Erythroblast (primary cell): ENCODE results near the gene ERBIN.
"Not testable (repeated sequence)": the region's sequence is repeated elsewhere in the genome, so short reads cannot be mapped to it uniquely, and the experiment has no call there.

ENCODE experiments used
- DNase-seq, 2 experiments: peaks; one replicate each; lab custom pipeline; 2025; lab: John Stamatoyannopoulos, UW
- GATA1 ChIP-seq: IDR thresholded peaks from 2 replicates; pipeline ENCODE4 v1.6.1; 2011; ENCODE audit warnings: low read depth, mild to moderate bottlenecking, control low read depth, low read length, moderate library complexity
- POLR2A ChIP-seq: IDR thresholded peaks from 2 replicates; pipeline ENCODE4 v1.6.1; 2011; ENCODE audit warnings: mild to moderate bottlenecking, low read length

Gene ERBIN, protein sequence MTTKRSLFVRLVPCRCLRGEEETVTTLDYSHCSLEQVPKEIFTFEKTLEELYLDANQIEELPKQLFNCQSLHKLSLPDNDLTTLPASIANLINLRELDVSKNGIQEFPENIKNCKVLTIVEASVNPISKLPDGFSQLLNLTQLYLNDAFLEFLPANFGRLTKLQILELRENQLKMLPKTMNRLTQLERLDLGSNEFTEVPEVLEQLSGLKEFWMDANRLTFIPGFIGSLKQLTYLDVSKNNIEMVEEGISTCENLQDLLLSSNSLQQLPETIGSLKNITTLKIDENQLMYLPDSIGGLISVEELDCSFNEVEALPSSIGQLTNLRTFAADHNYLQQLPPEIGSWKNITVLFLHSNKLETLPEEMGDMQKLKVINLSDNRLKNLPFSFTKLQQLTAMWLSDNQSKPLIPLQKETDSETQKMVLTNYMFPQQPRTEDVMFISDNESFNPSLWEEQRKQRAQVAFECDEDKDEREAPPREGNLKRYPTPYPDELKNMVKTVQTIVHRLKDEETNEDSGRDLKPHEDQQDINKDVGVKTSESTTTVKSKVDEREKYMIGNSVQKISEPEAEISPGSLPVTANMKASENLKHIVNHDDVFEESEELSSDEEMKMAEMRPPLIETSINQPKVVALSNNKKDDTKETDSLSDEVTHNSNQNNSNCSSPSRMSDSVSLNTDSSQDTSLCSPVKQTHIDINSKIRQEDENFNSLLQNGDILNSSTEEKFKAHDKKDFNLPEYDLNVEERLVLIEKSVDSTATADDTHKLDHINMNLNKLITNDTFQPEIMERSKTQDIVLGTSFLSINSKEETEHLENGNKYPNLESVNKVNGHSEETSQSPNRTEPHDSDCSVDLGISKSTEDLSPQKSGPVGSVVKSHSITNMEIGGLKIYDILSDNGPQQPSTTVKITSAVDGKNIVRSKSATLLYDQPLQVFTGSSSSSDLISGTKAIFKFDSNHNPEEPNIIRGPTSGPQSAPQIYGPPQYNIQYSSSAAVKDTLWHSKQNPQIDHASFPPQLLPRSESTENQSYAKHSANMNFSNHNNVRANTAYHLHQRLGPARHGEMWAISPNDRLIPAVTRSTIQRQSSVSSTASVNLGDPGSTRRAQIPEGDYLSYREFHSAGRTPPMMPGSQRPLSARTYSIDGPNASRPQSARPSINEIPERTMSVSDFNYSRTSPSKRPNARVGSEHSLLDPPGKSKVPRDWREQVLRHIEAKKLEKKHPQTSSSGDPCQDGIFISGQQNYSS (N-terminal part only)

DNA sequence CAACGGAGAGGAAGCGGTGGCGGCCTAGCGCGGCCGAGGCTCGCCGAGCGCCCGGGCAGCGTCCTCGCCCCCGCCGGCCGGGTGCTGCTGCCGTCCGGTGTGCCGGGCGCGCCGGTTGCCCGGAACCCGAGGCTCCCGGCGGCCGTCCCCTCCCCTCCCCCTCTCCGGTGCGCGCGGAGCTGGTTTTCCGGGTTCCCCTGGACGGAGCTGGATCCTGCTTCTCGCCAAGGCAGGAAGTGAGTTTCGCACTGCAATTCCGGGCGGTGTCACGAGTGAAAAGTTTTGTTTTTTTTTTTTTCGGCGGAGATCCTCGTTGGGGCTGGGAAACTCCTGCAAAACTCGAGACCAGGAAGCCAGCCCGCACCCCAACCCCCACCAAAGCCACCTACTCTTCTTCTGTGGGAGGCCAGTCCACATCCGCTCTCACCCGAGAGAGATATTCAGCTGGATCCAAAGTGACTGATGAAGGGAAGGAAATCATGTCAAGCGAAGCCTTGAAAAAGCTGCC lies at the start of gene ERBIN:
TSS of gene ERBIN (plus strand) at position 300 of the 508 bp plus-strand sequence. CDS start 66,144 bp downstream, outside the sequence.
- DNase-seq: peak; percentile 76 to 85
- no peak for TF ChIP-seq GATA1
- peak; percentile 65 for TF ChIP-seq POLR2A

DNA sequence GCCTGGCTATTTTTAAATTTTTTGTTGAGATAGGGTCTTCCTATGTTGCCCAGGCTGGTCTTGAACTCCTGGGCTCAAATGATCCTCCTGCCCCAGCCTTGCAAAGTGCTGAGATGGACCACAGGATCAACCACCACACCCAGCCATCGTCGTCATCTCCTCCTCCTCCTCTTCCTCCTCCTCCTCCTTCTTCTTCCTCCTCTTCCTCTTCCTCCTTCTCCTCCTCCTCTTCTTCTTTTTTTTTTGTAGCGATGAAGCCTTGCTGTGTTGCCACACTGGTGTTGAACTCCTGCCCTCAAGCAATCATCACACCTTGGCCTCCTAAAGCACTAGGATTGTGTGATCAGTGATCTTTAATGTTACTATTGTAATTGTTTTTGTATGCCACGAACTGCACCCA lies 49.4 kb upstream of the ERBIN start:
- no peak for TF ChIP-seq POLR2A
- TF ChIP-seq GATA1: no peak
- DNase-seq: no peak

DNA sequence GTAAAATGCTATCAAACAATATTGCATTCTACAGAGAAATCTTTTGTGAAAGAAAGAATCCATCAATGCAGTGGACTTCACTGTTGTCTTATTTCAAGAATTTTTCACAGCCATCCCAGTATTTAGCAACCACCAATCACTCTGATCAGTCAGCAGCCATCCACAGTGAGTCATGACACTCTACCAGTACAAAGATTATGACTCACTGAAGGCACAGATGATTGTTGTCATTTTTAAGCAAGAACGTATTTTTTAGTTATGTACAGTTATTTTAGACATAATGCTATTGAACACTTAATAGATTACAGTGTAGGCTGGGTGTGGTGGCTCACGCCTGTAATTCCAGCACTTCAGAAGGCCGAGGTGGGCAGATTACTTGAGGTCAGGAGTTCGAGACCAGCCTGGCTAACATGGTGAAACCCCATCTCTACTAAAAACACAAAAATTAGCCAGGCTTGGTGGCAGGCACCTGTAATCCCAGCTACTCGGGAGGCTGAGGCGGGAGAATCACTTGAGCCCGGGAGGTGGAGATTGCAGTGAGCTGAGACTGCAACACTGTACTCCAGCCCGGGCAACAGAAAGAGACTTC lies 46.6 kb upstream of the ERBIN start:
- peak in 1 of 2 experiments; percentile 4 for DNase-seq

DNA sequence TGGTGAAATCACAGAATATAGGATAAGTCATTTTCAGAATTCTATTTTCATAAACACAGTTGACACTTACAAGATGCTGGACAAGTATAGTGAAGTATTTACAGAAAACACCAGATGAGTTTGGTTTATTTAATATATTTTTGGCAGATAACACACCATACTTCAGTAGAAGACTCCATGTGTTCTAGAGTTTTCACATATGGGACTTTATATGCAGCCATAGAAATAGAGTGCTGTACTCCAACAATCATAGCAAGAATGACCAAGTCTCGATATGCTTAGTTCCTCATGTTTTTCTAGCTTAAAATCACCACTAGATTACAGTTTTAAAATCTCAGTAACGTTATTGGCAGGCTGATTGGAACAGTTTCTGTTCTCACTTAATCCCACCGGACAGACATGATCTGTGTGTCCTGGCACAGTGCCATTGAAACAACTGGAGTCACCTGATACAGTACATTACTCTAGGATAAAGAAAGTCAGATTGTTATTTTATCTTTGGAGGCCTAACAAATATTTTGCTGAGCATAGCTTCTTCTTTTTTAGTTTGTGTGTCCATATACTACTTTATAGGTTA lies 45.8 kb upstream of the ERBIN start:
- DNase-seq: peak; percentile 42 to 76
- no peak for TF ChIP-seq POLR2A
- no peak for TF ChIP-seq GATA1

DNA sequence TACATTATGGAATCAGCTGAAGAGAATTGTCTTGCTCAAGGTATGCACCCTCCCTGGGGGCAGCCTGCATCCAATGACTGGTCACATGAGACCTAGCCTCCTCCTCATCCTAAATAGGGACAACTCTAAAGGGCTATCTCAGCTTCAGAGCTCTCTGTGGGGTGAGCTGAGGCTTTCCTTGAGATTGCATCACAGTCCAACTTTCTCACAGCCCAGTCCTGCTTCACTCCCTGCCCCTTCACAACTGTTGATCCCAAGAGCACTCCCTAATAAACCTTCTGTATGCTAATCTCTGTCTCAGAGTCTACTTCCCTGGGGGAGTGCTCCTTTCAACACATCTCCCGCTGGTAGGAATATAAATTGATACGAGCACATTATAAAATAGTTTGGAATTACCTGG lies 44.1 kb upstream of the ERBIN start:
- no peak for TF ChIP-seq POLR2A
- no peak for TF ChIP-seq GATA1
- no peak for DNase-seq

DNA sequence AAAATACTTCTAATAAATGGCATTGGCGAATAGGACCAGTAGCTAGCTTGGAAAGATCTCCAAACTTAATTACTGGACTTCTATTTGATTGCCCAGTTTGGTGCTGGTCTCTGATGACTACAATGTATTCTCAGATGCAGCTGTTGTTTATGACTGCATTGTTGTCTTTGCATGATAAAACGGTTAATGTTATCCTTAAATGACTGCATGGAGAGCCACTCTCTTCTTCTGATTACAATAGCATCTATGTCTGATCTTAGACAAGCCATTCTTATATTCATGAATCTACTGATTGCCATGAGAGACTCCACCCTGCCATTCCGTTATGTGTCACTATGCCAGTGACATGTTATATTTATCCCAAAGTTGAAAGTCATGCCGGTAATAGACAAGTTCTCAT lies 42.9 kb upstream of the ERBIN start:
- DNase-seq: no peak
- TF ChIP-seq POLR2A (no peak), GATA1 (no peak)

DNA sequence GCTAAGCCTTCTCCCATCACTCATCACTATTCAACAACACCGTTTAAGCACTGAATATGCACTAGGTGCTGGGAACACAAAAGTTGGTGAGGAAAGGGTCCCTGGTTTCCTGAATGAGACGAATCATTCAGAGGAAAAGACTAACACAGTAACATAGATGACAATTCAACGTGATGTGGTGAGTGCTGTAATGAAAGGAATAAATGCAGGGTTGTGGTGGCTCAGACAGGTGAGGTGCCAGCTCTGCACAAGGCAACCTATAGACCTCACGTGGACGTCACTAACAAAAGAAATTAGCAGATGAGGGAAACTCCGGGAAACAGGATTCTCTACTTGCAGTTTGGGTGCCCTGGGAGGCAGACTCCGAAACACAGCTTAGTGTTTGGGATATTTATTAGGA lies 40.0 kb upstream of the ERBIN start:
- no peak for DNase-seq
- TF ChIP-seq POLR2A (no peak), GATA1 (no peak)

DNA sequence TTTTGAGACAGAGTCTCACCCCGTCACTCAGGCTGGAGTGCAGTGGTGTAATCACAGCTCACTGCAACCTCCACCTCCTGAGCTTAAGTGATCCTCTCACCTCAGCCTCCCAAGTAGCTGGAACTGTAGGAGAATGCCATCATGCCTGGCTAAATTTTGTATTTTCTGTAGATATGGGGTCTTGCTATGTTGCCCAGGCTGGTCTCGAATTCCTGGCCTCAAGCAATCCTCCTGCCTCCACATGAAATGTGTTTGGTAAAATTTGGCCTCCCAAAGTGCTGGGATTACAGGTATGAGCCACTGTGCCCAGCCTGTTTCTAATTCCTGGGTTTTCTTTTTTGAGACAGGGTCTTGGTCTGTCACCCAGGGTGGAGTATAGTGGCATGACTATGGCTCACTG lies 34.4 kb upstream of the ERBIN start:
- DNase-seq: not testable (repeated sequence)

DNA sequence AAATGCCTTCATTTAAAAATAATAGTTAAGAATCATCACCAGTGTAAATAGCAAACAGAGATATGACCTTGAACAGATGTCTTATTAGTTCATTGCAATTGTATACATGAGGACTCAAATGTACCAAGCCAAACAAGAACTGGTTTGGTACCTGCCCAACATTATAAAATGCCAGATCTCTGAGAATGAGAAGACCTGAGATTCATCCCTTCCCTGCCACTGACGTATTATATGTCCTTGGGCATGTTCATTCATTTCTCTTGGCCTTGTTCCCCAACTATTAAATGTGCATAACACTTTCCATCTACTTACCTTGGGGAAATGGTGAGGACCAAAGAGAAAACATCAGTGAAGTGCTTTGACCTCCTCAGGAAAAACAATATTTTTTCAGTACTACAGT lies 33.6 kb upstream of the ERBIN start:
- no peak for TF ChIP-seq GATA1
- TF ChIP-seq POLR2A: no peak
- no peak for DNase-seq

DNA sequence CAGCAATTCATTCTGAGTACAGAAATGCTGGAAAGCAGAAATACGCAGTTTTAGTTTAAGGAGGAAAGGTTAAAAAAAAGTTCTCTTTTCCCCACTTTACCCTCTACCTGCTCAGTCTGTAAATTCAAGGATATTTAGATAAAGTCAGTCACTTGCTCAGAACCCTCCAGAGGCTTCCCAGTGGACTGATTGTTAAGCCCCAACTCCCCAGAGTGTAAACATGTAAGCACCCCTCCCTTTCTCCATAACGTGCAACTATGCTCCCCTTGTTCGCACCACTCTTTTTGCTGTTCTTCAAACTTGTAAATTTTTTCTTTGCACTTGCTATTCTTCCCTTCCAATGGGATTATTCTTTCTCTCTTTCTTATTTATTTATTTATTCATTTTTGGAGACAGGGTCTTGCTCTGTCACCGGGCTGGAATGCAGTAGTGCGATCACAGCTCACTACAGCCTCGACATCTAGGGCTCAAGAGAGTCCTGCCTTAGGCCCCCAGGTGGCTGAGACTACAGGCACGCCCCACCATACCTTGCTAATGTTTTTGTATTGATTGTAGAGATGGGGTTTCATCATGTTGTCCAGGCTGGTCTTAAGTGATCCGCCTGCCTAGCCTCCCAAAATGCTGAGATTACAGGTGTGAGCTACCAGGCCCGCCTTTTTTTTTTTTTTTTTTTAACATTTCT lies 32.5 kb upstream of the ERBIN start:
- TF ChIP-seq GATA1: no peak
- no peak for TF ChIP-seq POLR2A

DNA sequence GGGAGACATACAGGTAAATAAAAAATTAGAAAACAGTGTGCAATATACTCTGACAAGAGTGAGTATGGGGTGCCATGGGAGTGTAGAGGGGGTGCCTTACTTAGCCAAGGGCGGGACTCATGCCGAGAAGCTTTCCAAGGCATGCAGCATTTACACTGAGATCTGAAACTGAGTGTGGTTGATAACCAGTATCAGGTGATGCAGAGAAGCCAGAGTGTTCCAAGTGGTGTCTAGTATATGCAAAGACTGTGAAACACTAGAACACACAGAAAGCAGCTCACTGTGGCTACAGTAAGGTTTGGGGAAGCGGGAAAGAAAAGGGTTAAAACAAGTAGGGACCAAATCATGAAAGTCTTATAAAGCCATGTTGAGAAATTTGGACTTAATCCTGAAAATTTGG lies 30.5 kb upstream of the ERBIN start:
- no peak for DNase-seq
- no peak for TF ChIP-seq GATA1
- TF ChIP-seq POLR2A: no peak

More for the DNA sequence above, 32.5 kb upstream of the ERBIN start:
- DNase-seq: no peak

DNA sequence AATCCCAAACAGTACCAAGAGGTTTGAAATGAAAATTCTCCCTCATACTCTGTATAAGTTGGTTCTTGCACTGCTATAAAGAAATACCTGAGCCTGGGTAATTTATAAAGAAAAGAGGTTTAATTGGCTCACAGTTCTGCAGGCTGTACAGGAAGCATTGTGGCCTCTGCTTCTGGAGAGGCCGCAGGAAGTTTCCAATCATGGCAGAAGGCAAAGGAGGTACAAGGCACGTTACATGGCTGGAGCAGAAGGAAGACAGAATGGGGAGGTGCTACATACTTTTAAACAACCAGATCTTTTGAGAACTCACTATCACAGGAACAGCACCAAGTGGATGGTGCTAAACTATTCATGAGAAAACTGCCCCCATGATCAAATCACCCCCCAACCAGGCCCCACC lies 25.6 kb upstream of the ERBIN start:
- no peak for DNase-seq
- TF ChIP-seq POLR2A (no peak), GATA1 (no peak)
